ENCODE results near the gene OR51B6. TPM values are rescaled to one million over a fixed set of nuclear protein-coding genes. Genes with fewer than 3 reads are reported as not detected.
"Not testable (repeated sequence)": the region's sequence is repeated elsewhere in the genome, so short reads cannot be mapped to it uniquely, and the experiment has no call there.

Gene OR51B6
- total RNA-seq, 1 experiment from 2014 or later = not detected

DNA sequence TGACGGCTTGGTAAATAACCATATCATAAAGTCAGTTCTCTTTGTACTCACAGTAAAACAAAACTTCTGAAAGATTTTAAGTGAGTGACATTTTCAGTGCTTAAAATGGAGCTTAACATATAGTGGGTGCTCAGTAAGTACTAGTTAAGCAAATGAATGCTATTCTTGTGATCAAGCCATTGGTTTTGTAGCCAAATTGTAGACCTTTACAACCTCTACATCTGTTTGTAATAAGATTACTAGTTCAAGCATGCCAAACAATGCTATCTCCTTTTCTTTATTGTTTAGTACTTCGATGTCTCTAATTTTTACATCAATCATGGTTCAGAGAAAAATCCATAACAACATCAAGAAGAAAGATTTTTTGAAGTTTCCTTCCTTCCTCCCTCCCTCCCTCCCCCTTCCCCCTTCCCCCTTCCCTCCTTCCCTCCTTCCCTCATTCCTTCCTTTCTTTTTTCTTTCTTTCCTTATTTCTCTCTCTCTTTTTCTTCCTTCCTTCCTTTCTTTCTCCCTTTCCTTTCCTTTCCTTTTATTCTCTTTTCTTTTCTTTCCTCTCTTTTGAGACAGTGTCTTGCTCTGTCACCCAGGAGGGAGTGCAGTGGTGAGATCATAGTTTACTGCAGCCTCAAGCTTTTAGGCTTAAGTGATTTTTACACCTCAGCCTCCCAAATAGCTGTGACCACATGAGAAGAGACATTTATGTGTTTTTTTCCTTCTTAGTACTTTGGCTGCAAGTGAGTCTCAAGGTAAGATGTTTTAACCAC, 43.9 kb upstream of the OR51B6 start:
- ATAC-seq (no peak), DNase-seq (ENCODE audit: low spot score) (no peak)
- TF ChIP-seq ZNF232 (CRISPR knock-in tag; IDR thresholded peaks at IDR 0.05) (no peak), IRF2 (CRISPR knock-in tag; IDR thresholded peaks at IDR 0.05; ENCODE audit: borderline replicate concordance, low read depth) (no peak)
- CTCF ChIA-PET = no interaction called here
- Mint-ChIP-seq H3K4me3 (no peak overlapping the region), H3K9me3 (no peaks in the 10 kb centered on the region), H3K36me3 (no peaks in the 10 kb centered on the region), H3K4me1 (no peaks in the 10 kb centered on the region), H3K27me3 (ENCODE audit: low read depth) (no peaks in the 10 kb centered on the region), H3K27ac (no peak overlapping the region)
- POLR2A ChIA-PET = no interaction called here

DNA sequence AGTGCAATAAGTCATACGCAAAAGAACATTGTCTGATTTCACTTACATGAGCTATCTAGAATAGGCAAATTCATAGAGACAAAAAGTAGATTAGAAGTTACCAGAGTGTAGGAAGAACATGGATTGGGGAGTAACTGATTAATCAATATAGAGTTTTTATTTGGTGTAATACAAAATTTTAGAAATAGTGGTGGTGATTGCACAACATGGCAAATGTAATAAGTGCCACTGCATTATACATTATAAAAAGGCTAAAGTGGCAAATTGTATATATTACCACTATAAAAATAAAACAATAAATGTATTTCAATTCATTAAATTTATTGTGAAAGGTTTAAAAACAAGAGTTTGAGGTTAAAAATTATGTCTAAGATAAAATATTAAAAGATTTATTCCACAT, 40.9 kb upstream of the OR51B6 start:
- POLR2A ChIA-PET = no interaction called here
- CTCF ChIA-PET = no interaction called here
- TF ChIP-seq OVOL2 (CRISPR knock-in tag; IDR thresholded peaks at IDR 0.05; ENCODE audit: borderline replicate concordance) = no peak
- TF ChIP-seq E2F4 (CRISPR knock-in tag; IDR thresholded peaks at IDR 0.05; ENCODE audit: borderline replicate concordance, low read depth) = no peak
- TF ChIP-seq PRRX2 (CRISPR knock-in tag; IDR thresholded peaks at IDR 0.05) = no peak
- TF ChIP-seq ATF3 (CRISPR knock-in tag; conservative IDR thresholded peaks at IDR 0.05) = no peak
- no peak for TF ChIP-seq USF2 (CRISPR knock-in tag; IDR thresholded peaks at IDR 0.05)
- no peak for DNase-seq (ENCODE audit: low spot score)
- no peaks in the 10 kb centered on the region for H3K27me3 Mint-ChIP-seq (ENCODE audit: low read depth)
- peaks cover 7% of the 10 kb centered on the region for H3K9me3 Mint-ChIP-seq
- no peak overlapping the region for H3K27ac Mint-ChIP-seq
- H3K4me1 Mint-ChIP-seq = no peaks in the 10 kb centered on the region
- no peak for ATAC-seq
- H3K36me3 Mint-ChIP-seq = no peaks in the 10 kb centered on the region
- no peak overlapping the region for H3K4me3 Mint-ChIP-seq

DNA sequence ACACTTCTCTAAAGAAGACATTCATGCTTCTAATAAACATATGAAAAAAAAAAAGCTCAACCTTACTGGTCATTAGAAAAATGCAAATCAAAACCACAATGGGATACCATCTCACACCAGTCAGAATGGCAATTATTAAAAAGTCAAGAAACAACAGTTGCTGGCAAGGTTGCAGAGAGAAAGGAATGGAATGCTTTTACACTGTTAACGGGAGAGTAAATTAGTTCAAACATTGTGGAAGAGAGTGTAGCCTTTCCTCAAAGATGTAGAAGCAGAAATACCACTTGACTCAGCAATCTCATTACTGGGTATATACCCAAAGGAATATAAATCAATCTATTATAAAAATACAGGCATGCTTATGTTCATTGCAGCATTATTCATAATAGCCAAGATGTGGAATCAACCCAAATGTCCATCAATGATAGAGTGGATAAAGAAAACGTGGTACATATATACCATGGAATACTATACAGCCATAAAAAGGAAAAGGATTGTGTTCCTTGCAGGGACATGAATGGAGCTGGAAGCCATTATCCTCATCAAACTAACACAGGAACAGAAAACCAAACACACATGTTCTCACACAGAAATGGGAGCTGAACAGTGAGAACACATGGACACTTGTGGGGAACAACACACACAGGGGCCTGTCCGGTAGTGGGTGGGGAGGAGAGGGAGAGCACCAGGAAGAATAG, 37.8 kb upstream of the OR51B6 start:
- DNase-seq (ENCODE audit: low spot score); CTCF ChIA-PET; ATAC-seq: not testable (repeated sequence)

DNA sequence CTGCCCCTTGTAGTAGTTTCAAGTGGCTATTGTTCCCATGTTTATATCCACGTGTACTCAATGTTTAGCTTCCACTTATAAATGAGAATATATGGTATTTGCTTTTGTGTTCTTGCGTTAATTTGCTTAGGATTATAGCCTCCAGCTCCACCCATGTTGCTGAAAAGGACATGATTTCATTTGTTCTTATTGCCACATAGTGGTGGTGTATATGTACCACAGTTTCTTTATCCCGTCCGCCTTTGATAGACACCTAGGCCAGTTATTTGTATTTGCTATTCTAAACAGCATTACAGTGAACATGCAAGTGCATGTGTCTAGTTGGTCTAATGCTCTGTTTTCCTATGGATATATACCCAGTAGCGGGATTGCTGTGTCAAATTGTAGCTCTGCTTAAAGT, 34.0 kb upstream of the OR51B6 start:
- Mint-ChIP-seq H3K36me3 (no peaks in the 10 kb centered on the region), H3K4me1 (no peaks in the 10 kb centered on the region), H3K4me3 (no peak overlapping the region), H3K27ac (no peak overlapping the region), H3K9me3 (peaks cover 7% of the 10 kb centered on the region), H3K27me3 (ENCODE audit: low read depth) (no peaks in the 10 kb centered on the region)
- DNase-seq (ENCODE audit: low spot score) (no peak), ATAC-seq (no peak)
- POLR2A ChIA-PET = no interaction called here
- CTCF ChIA-PET = no interaction called here
- TF ChIP-seq ZNF138 (CRISPR knock-in tag; conservative IDR thresholded peaks at IDR 0.05) (no peak), JAZF1 (CRISPR knock-in tag; IDR thresholded peaks at IDR 0.05) (no peak), GABPB1 (CRISPR knock-in tag; IDR thresholded peaks at IDR 0.05) (no peak), USF2 (CRISPR knock-in tag; IDR thresholded peaks at IDR 0.05) (no peak), ATF3 (CRISPR knock-in tag; conservative IDR thresholded peaks at IDR 0.05) (no peak), ELF4 (CRISPR knock-in tag; IDR thresholded peaks at IDR 0.05; ENCODE audit: low read depth) (no peak), JUN (CRISPR knock-in tag; IDR thresholded peaks at IDR 0.05) (no peak), TCF7 (CRISPR knock-in tag; IDR thresholded peaks at IDR 0.05; ENCODE audit: low read depth) (no peak), TP53 (CRISPR knock-in tag; IDR thresholded peaks at IDR 0.05) (no peak), NFE2L1 (CRISPR knock-in tag; IDR thresholded peaks at IDR 0.05) (no peak), NFATC4 (CRISPR knock-in tag; IDR thresholded peaks at IDR 0.05) (no peak), AR (CRISPR knock-in tag; IDR thresholded peaks at IDR 0.05) (no peak), ZNF232 (CRISPR knock-in tag; IDR thresholded peaks at IDR 0.05) (no peak), NR3C1 (CRISPR knock-in tag; conservative IDR thresholded peaks at IDR 0.05; ENCODE audit: low read depth) (no peak), ETV6 (CRISPR knock-in tag; IDR thresholded peaks at IDR 0.05) (no peak)
- TF ChIP-seq, protein P1, sequence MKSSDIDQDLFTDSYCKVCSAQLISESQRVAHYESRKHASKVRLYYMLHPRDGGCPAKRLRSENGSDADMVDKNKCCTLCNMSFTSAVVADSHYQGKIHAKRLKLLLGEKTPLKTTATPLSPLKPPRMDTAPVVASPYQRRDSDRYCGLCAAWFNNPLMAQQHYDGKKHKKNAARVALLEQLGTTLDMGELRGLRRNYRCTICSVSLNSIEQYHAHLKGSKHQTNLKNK (CRISPR knock-in tag; IDR thresholded peaks at IDR 0.05) = no peak

More for the DNA sequence above, 37.8 kb upstream of the OR51B6 start:
- H3K4me3 Mint-ChIP-seq; H3K27ac Mint-ChIP-seq; H3K36me3 Mint-ChIP-seq; H3K27me3 Mint-ChIP-seq (ENCODE audit: low read depth); H3K4me1 Mint-ChIP-seq; POLR2A ChIA-PET; H3K9me3 Mint-ChIP-seq: not testable (repeated sequence)

Measured in WTC11 (cell line).